LNCaP clone FGC (cell line): Measurements from ENCODE around the gene TCFL5.
A peak's percentile ranks its signal among the peaks of the same experiment; 100 is the strongest.

Source experiments
- DNase-seq: peaks from one replicate; pipeline ENCODE4 v3.0.0-alpha.2; 2011; ENCODE audit warnings: low read depth
- H3K4me3 ChIP-seq: 2 replicates; pipeline ENCODE4 v1.5.1; 2011; ENCODE audit warnings: mild to moderate bottlenecking, low read depth, low read length, control low read depth
- CTCF ChIP-seq: IDR thresholded peaks from 2 replicates; pipeline ENCODE4 v1.5.1; 2012; ENCODE audit warnings: mild to moderate bottlenecking; ENCODE audit not compliant: control insufficient read depth, insufficient read depth; ENCODE audit errors: extremely low read depth

The TCFL5 gene

GRCh38 chr20:62812907-62813200 is 48.8 kb downstream of the TCFL5 start:
- no peak for DNase-seq
- no peak for TF ChIP-seq CTCF
- H3K4me3 ChIP-seq, result no peak overlapping the region

- no peak overlapping the region for H3K4me3 ChIP-seq
- no peak for DNase-seq
- TF ChIP-seq CTCF, result no peak
Measured at GRCh38 chr20:62812181-62812906, 49.3 kb downstream of the TCFL5 start.

- no peak overlapping the region for H3K4me3 ChIP-seq
- no peak for TF ChIP-seq CTCF
- DNase-seq, result no peak
Measured at GRCh38 chr20:62811720-62812119, 49.9 kb downstream of the TCFL5 start.

- TF ChIP-seq CTCF, result no peak
- no peak for DNase-seq
- H3K4me3 ChIP-seq, result no peak overlapping the region
Measured at GRCh38 chr20:62811320-62811719, 50.3 kb downstream of the TCFL5 start.

GRCh38 chr20:62809530-62810428 is 51.8 kb downstream of the TCFL5 start:
- no peak for DNase-seq
- TF ChIP-seq CTCF, result no peak
- H3K4me3 ChIP-seq, result no peak overlapping the region

GRCh38 chr20:62808211-62808865 is 53.3 kb downstream of the TCFL5 start:
- DNase-seq, result no peak
- peak; percentile 77 for TF ChIP-seq CTCF
- H3K4me3 ChIP-seq, result no peak overlapping the region
